Astrocyte of the cerebellum (primary cell): ENCODE measurements around the gene KCNN4.

Source experiments
- DNase-seq: peaks from one replicate; pipeline ENCODE4 v3.0.0-alpha.2; 2011; ENCODE audit warnings: low read depth
- H3K4me3 ChIP-seq: 2 replicates; pipeline ENCODE4 v1.5.1; 2011; ENCODE audit warnings: mild to moderate bottlenecking, low read depth, low read length, moderate library complexity
- in situ Hi-C: cut with HindIII; loops from 2 replicates; pipeline ENCODE4 v1.10.0; 2017; ENCODE audit warnings: low sequenced_read_pairs
- TF ChIP-seq, protein P1 (sequence below): IDR thresholded peaks from 2 replicates; pipeline ENCODE4 v1.5.1; 2012; ENCODE audit warnings: low read length, low read depth, moderate library complexity, mild to moderate bottlenecking; ENCODE audit errors: missing control alignments

KCNN4 gene

DNA sequence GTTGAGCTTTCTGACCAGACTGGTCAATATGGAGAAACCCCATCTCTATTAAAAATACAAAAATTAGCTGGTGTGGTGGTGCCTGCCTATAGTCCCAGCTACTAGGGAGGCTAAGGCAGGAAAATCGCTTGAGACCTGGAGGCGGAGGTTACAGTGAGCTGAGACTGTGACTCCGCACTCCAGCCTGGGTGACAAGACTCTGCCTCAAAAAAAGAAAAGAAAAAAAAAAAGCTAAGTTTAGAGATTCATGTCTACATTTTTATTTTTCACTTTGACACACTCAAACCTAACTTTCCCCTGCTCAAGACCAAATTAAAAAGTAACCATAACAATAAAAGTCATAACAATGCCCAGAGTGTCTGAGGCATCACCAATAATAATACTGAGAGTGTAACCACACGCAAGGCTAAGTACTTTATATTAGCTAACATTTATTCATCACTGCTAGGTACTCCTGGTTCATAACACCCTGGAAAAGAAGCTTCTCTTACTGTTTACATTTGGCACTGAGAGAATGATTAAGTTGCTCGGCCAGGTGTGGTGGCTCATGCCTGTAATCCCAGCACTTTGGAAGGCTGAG is 59.2 kb downstream of the KCNN4 start:
- no peak overlapping the region for H3K4me3 ChIP-seq
- DNase-seq = no peak
- TF ChIP-seq, protein P1, sequence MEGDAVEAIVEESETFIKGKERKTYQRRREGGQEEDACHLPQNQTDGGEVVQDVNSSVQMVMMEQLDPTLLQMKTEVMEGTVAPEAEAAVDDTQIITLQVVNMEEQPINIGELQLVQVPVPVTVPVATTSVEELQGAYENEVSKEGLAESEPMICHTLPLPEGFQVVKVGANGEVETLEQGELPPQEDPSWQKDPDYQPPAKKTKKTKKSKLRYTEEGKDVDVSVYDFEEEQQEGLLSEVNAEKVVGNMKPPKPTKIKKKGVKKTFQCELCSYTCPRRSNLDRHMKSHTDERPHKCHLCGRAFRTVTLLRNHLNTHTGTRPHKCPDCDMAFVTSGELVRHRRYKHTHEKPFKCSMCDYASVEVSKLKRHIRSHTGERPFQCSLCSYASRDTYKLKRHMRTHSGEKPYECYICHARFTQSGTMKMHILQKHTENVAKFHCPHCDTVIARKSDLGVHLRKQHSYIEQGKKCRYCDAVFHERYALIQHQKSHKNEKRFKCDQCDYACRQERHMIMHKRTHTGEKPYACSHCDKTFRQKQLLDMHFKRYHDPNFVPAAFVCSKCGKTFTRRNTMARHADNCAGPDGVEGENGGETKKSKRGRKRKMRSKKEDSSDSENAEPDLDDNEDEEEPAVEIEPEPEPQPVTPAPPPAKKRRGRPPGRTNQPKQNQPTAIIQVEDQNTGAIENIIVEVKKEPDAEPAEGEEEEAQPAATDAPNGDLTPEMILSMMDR = no peak
- in situ Hi-C loops = loop anchor here (5.0 to 10.0 kb wide), 2 partner anchors 51 to 57 kb away; no protein-coding TSS in a partner anchor

- in situ Hi-C loops = loop anchor here (5.0 to 10.0 kb wide), 2 partner anchors 51 to 56 kb away; no protein-coding TSS in a partner anchor
- H3K4me3 ChIP-seq = no peak overlapping the region
- TF ChIP-seq, protein P1 = no peak
- DNase-seq = no peak
Measured at GRCh38 chr19:43720936-43721335, 59.8 kb downstream of the KCNN4 start.

- TF ChIP-seq, protein P1 = no peak
- no peak overlapping the region for H3K4me3 ChIP-seq
- in situ Hi-C loops = loop anchor here (5.0 to 10.0 kb wide), 2 partner anchors 52 to 55 kb away; no protein-coding TSS in a partner anchor
- no peak for DNase-seq
Measured at GRCh38 chr19:43719918-43720317, 60.9 kb downstream of the KCNN4 start.

- DNase-seq = no peak
- H3K4me3 ChIP-seq = no peak overlapping the region
- in situ Hi-C loops = no loop called here
- TF ChIP-seq, protein P1 = no peak
Measured at GRCh38 chr19:43719378-43719868, 61.4 kb downstream of the KCNN4 start.

GRCh38 chr19:43718627-43719377 is 62.0 kb downstream of the KCNN4 start:
- in situ Hi-C loops = no loop called here
- H3K4me3 ChIP-seq = no peak overlapping the region
- DNase-seq = no peak
- TF ChIP-seq, protein P1 = no peak
